OCI-LY7 (cell line): Measurements from ENCODE around the gene PRR16. TPM values are rescaled to one million over a fixed set of nuclear protein-coding genes. Genes with fewer than 3 reads are reported as not detected.

Experiments used
- BruUV-seq: library from RNA; stranded (reverse); fragments of 400-500 nt; replicated peaks from 2 replicates; lab custom pipeline; 2021; lab: Mats Ljungman, UMichigan
- CTCF ChIA-PET: fragments of 300-600 bp; sonication (Branson Sonifier 250); formaldehyde crosslinking; loops from one replicate; lab custom pipeline; 2022; ENCODE audit warnings: antibody characterized with exemption; ENCODE audit not compliant: unreplicated experiment; lab: Charles Lee
- POLR2A ChIA-PET: fragments of 300-600 bp; sonication (Branson Sonifier 250); formaldehyde crosslinking; loops from one replicate; lab custom pipeline; 2022; ENCODE audit warnings: antibody characterized with exemption; lab: Charles Lee
- DNase-seq: peaks from one replicate; pipeline ENCODE4 v3.0.0-alpha.2; 2015; ENCODE audit warnings: low spot score
- H2AFZ ChIP-seq: fragments of 200-600 bp; sonication (generic), shearing (Covaris generic); 2 replicates; pipeline ENCODE4 v1.6.1; 2014; ENCODE audit warnings: mild to moderate bottlenecking, antibody characterized with exemption, low read length, moderate library complexity
- H3K27ac ChIP-seq: fragments of 200-600 bp; sonication (generic); 2 replicates; pipeline ENCODE4 v1.5.1; 2014; ENCODE audit warnings: mixed run types, low read depth, mild to moderate bottlenecking, moderate library complexity, low read length, inconsistent platforms; ENCODE audit not compliant: poor library complexity, severe bottlenecking
- H3K36me3 ChIP-seq: fragments of 200-600 bp; sonication (generic); 2 replicates; pipeline ENCODE4 v1.6.1; 2014; ENCODE audit warnings: mild to moderate bottlenecking, antibody characterized with exemption, low read length, moderate library complexity, mixed read lengths; ENCODE audit not compliant: insufficient read depth
- H3K4me1 ChIP-seq: fragments of 200-600 bp; sonication (generic); 2 replicates; pipeline ENCODE4 v1.5.1; 2014; ENCODE audit warnings: mild to moderate bottlenecking, low read length; ENCODE audit not compliant: insufficient read depth, poor library complexity, severe bottlenecking
- H3K4me2 ChIP-seq: fragments of 200-600 bp; sonication (generic); 2 replicates; pipeline ENCODE4 v1.6.1; 2014; ENCODE audit warnings: mild to moderate bottlenecking, low read length
- H3K4me3 ChIP-seq: fragments of 200-600 bp; sonication (generic); 2 replicates; pipeline ENCODE4 v1.5.1; 2014; ENCODE audit warnings: mild to moderate bottlenecking, low read depth, low read length; ENCODE audit not compliant: poor library complexity, severe bottlenecking
- H3K79me2 ChIP-seq: fragments of 200-600 bp; sonication (generic); 2 replicates; pipeline ENCODE4 v1.6.1; 2016; ENCODE audit warnings: low read depth, mild to moderate bottlenecking, low read length, moderate library complexity, mixed read lengths; ENCODE audit not compliant: insufficient read depth
- H3K9me2 ChIP-seq: fragments of 200-600 bp; sonication (generic); 2 replicates; pipeline ENCODE4 v1.6.1; 2016; ENCODE audit warnings: mild to moderate bottlenecking, low read length, mixed read lengths; ENCODE audit not compliant: insufficient read depth
- H3K9me3 ChIP-seq: fragments of 200-600 bp; sonication (generic); 2 replicates; pipeline ENCODE4 v1.6.1; 2014; ENCODE audit warnings: mild to moderate bottlenecking, mixed run types, low read length, mixed read lengths
- H4K20me1 ChIP-seq: fragments of 200-600 bp; sonication (generic); 2 replicates; pipeline ENCODE4 v1.6.1; 2014; ENCODE audit warnings: mild to moderate bottlenecking, antibody characterized with exemption, low read length, moderate library complexity, mixed read lengths; ENCODE audit not compliant: insufficient read depth
- EZH2phosphoT487 ChIP-seq: fragments of 200-600 bp; sonication (generic); IDR thresholded peaks from 2 replicates; pipeline ENCODE4 v1.6.1; 2018; ENCODE audit warnings: low read depth, borderline replicate concordance, mild to moderate bottlenecking, mixed run types, antibody characterized with exemption, low read length, moderate library complexity, mixed read lengths
- intact Hi-C: fragments of 100-400 bp; cut with micrococcal nuclease; formaldehyde crosslinking; loops from one replicate; pipeline ENCODE4 v1.10.0; 2022; ENCODE audit not compliant: unreplicated experiment
- total RNA-seq, 2 experiments: library from RNA; depleted of rRNA in 1 of 2; stranded (reverse); fragments of >200 nt in 1 of 2; shearing (Covaris generic) in 1 of 2; gene quantifications; 2 replicates each; pipeline ENCODE4 v1.2.3, GENCODE V29; 2014 to 2022
- TF ChIP-seq, protein P1 (sequence below): fragments of 200-600 bp; sonication (generic); conservative IDR thresholded peaks from 2 replicates; pipeline ENCODE4 v1.5.1; 2014; ENCODE audit warnings: mild to moderate bottlenecking, antibody characterized with exemption, low read length, moderate library complexity, mixed read lengths

The PRR16 gene
- total RNA-seq, 2 experiments from 2014 or later = not detected

DNA sequence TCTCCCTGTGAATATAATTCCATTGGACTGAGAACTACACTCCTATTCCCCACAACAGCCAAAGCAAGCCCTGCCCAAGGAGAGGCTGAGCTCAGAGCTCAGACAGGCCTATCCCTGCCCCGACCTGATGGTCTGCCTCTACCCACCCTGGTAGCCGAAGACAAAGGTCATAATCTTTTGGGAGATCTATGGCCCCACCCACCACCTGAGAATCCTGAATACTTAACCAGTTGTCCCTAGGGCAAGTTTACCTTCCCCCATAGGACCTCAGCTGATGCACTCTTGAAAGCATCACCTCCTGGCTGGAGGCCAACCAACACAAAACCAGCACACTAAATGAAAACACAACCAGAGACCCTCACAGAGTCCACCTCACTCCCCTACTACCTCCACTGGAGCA is 167.5 kb downstream of the PRR16 start:
- no peak overlapping the region for H2AFZ ChIP-seq
- H3K9me2 ChIP-seq = no peaks in the 10 kb centered on the region
- no peak overlapping the region for H3K27ac ChIP-seq
- intact Hi-C loops = no loop called here
- no peak overlapping the region for H3K4me3 ChIP-seq
- no peaks in the 10 kb centered on the region for H4K20me1 ChIP-seq
- no TSS peak for BruUV-seq
- DNase-seq = no peak
- H3K79me2 ChIP-seq = no peaks in the 10 kb centered on the region
- no peaks in the 10 kb centered on the region for H3K36me3 ChIP-seq
- H3K9me3 ChIP-seq = no peaks in the 10 kb centered on the region
- TF ChIP-seq, protein P1, sequence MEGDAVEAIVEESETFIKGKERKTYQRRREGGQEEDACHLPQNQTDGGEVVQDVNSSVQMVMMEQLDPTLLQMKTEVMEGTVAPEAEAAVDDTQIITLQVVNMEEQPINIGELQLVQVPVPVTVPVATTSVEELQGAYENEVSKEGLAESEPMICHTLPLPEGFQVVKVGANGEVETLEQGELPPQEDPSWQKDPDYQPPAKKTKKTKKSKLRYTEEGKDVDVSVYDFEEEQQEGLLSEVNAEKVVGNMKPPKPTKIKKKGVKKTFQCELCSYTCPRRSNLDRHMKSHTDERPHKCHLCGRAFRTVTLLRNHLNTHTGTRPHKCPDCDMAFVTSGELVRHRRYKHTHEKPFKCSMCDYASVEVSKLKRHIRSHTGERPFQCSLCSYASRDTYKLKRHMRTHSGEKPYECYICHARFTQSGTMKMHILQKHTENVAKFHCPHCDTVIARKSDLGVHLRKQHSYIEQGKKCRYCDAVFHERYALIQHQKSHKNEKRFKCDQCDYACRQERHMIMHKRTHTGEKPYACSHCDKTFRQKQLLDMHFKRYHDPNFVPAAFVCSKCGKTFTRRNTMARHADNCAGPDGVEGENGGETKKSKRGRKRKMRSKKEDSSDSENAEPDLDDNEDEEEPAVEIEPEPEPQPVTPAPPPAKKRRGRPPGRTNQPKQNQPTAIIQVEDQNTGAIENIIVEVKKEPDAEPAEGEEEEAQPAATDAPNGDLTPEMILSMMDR = no peak
- H3K4me1 ChIP-seq = no peaks in the 10 kb centered on the region
- CTCF ChIA-PET = no interaction called here
- POLR2A ChIA-PET = no interaction called here
- no peak overlapping the region for H3K4me2 ChIP-seq

- intact Hi-C loops = no loop called here
- CTCF ChIA-PET = no interaction called here
These were observed 168.3 kb downstream of the PRR16 start for GRCh38 chr5:120632430-120632829.

DNA sequence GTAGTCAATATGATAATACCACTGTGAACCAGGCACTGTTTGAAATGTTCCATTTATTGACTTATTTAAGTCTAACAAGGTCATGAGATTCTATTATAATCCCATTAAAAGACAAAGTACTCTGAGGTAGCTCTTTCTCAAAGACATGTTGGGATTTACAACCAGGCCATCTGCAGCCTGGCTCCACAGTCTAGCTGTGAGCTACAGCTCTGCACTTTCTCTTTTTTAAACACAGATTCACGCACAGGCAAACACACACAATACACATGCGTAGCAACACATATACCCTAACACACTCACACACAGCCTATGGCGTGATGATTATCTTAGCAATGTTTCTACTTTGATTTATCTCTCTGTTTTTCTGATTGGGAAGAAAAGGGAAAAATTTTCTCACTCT is 174.3 kb downstream of the PRR16 start:
- no peak overlapping the region for H2AFZ ChIP-seq
- no peaks in the 10 kb centered on the region for H3K9me2 ChIP-seq
- no peak overlapping the region for H3K4me3 ChIP-seq
- POLR2A ChIA-PET = no interaction called here
- no peaks in the 10 kb centered on the region for H3K79me2 ChIP-seq
- H3K36me3 ChIP-seq = no peaks in the 10 kb centered on the region
- no peaks in the 10 kb centered on the region for H4K20me1 ChIP-seq
- no peaks in the 10 kb centered on the region for H3K9me3 ChIP-seq
- no peak for TF ChIP-seq EZH2phosphoT487
- TF ChIP-seq, protein P1 = no peak
- H3K4me2 ChIP-seq = no peak overlapping the region
- CTCF ChIA-PET = no interaction called here
- BruUV-seq = no TSS peak
- no peak overlapping the region for H3K27ac ChIP-seq
- DNase-seq = no peak
- intact Hi-C loops = no loop called here
- no peaks in the 10 kb centered on the region for H3K4me1 ChIP-seq

More at GRCh38 chr5:120632430-120632829, 168.3 kb downstream of the PRR16 start:
- no TSS peak for BruUV-seq
- no peak for DNase-seq
- no peaks in the 10 kb centered on the region for H3K4me1 ChIP-seq
- no peak overlapping the region for H2AFZ ChIP-seq
- no peaks in the 10 kb centered on the region for H3K36me3 ChIP-seq
- H4K20me1 ChIP-seq = no peaks in the 10 kb centered on the region
- H3K9me2 ChIP-seq = no peaks in the 10 kb centered on the region
- no peak overlapping the region for H3K4me2 ChIP-seq
- TF ChIP-seq, protein P1 = no peak
- no peak for TF ChIP-seq EZH2phosphoT487
- no peak overlapping the region for H3K4me3 ChIP-seq
- no peaks in the 10 kb centered on the region for H3K79me2 ChIP-seq
- no peaks in the 10 kb centered on the region for H3K9me3 ChIP-seq
- POLR2A ChIA-PET = no interaction called here
- H3K27ac ChIP-seq = no peak overlapping the region
